Mucosa of rectum (tissue), 2 donors: ENCODE measurements around the gene BANP.

Source experiments
- H3K27ac ChIP-seq, 2 donors: one replicate each; pipeline ENCODE4 v1.7.0; 2013; ENCODE audit warnings: inconsistent platforms in 2 of 2, low read depth in 2 of 2, low read length in 2 of 2
- H3K27me3 ChIP-seq, 2 donors: one replicate each; pipeline ENCODE4 v1.7.0; 2013; ENCODE audit warnings: low read length in 2 of 2; ENCODE audit not compliant: control insufficient read depth in 2 of 2, insufficient read depth in 2 of 2
- H3K36me3 ChIP-seq, 2 donors: one replicate each; pipeline ENCODE4 v1.7.0; 2013; ENCODE audit warnings: low read length in 2 of 2; ENCODE audit not compliant: control insufficient read depth in 2 of 2, insufficient read depth in 2 of 2
- H3K4me1 ChIP-seq, 2 donors: one replicate each; pipeline ENCODE4 v1.7.0; 2013; ENCODE audit warnings: low read length in 2 of 2, mild to moderate bottlenecking in 1 of 2; ENCODE audit not compliant: control insufficient read depth in 2 of 2, insufficient read depth in 2 of 2
- H3K4me3 ChIP-seq, 2 donors: one replicate each; pipeline ENCODE4 v1.7.0; 2013; ENCODE audit warnings: low read length in 2 of 2
- H3K9ac ChIP-seq, 2 donors: one replicate each; pipeline ENCODE4 v1.7.0; 2013; ENCODE audit warnings: low read length in 2 of 2, low read depth in 1 of 2, mild to moderate bottlenecking in 1 of 2
- H3K9me3 ChIP-seq, 2 donors: one replicate each; pipeline ENCODE4 v1.7.0; 2013; ENCODE audit warnings: low read length in 2 of 2; ENCODE audit not compliant: control insufficient read depth in 2 of 2
- donor health status: healthy.
- donor health status: Normal muscosa, but diverticular disease.

BANP gene

GRCh38 chr16:88057656-88058055, 106.4 kb downstream of the BANP start:
- no peaks in the 10 kb centered on the region for H3K4me1 ChIP-seq
- peaks cover 4 to 26% of the 10 kb centered on the region in 2 donors for H3K36me3 ChIP-seq
- H3K9me3 ChIP-seq = no peaks in the 10 kb centered on the region
- H3K4me3 ChIP-seq = no peak overlapping the region
- H3K9ac ChIP-seq = no peak overlapping the region
- H3K27ac ChIP-seq = no peak overlapping the region
- H3K27me3 ChIP-seq = no peaks in the 10 kb centered on the region

- peaks cover 2 to 28% of the 10 kb centered on the region in 2 donors for H3K36me3 ChIP-seq
- H3K9ac ChIP-seq = no peak overlapping the region
- no peak overlapping the region for H3K27ac ChIP-seq
These were observed 106.9 kb downstream of the BANP start for GRCh38 chr16:88058136-88058535.

GRCh38 chr16:88058817-88059216, 107.6 kb downstream of the BANP start:
- no peak overlapping the region for H3K4me3 ChIP-seq
- H3K27me3 ChIP-seq = no peaks in the 10 kb centered on the region
- H3K9me3 ChIP-seq = no peaks in the 10 kb centered on the region
- no peaks in the 10 kb centered on the region for H3K4me1 ChIP-seq
- H3K36me3 ChIP-seq = peaks cover 2 to 33% of the 10 kb centered on the region in 2 donors
- H3K27ac ChIP-seq = no peak overlapping the region
- H3K9ac ChIP-seq = no peak overlapping the region

More at GRCh38 chr16:88058136-88058535, 106.9 kb downstream of the BANP start:
- H3K9me3 ChIP-seq = no peaks in the 10 kb centered on the region
- H3K27me3 ChIP-seq = no peaks in the 10 kb centered on the region
- no peak overlapping the region for H3K4me3 ChIP-seq
- no peaks in the 10 kb centered on the region for H3K4me1 ChIP-seq

- H3K4me1 ChIP-seq = no peaks in the 10 kb centered on the region
- H3K27me3 ChIP-seq = no peaks in the 10 kb centered on the region
- no peak overlapping the region for H3K4me3 ChIP-seq
- H3K36me3 ChIP-seq = peaks cover 2 to 37% of the 10 kb centered on the region in 2 donors
- no peaks in the 10 kb centered on the region for H3K9me3 ChIP-seq
- no peak overlapping the region for H3K27ac ChIP-seq
- no peak overlapping the region for H3K9ac ChIP-seq
These were observed 108.6 kb downstream of the BANP start for GRCh38 chr16:88059701-88060386.

- H3K9me3 ChIP-seq = no peaks in the 10 kb centered on the region
- no peaks in the 10 kb centered on the region for H3K27me3 ChIP-seq
- H3K9ac ChIP-seq = no peak overlapping the region
- H3K4me1 ChIP-seq = no peaks in the 10 kb centered on the region
- peaks cover 2 to 36% of the 10 kb centered on the region in 2 donors for H3K36me3 ChIP-seq
- H3K27ac ChIP-seq = no peak overlapping the region
- no peak overlapping the region for H3K4me3 ChIP-seq
These were observed 109.4 kb downstream of the BANP start for GRCh38 chr16:88060524-88061219.

- H3K27ac ChIP-seq = no peak overlapping the region
- H3K4me1 ChIP-seq = no peaks in the 10 kb centered on the region
- peaks cover 2 to 36% of the 10 kb centered on the region in 2 donors for H3K36me3 ChIP-seq
These were observed 110.3 kb downstream of the BANP start for GRCh38 chr16:88061346-88062110.

GRCh38 chr16:88062341-88063210, 111.3 kb downstream of the BANP start:
- Histone ChIP-seq H3K36me3 (peaks cover 2 to 36% of the 10 kb centered on the region in 2 donors), H3K27me3 (no peaks in the 10 kb centered on the region), H3K9ac (no peak overlapping the region), H3K27ac (no peak overlapping the region), H3K9me3 (no peaks in the 10 kb centered on the region), H3K4me1 (no peaks in the 10 kb centered on the region), H3K4me3 (no peak overlapping the region)

More at GRCh38 chr16:88061346-88062110, 110.3 kb downstream of the BANP start:
- H3K9ac ChIP-seq = no peak overlapping the region
- H3K9me3 ChIP-seq = no peaks in the 10 kb centered on the region
- no peak overlapping the region for H3K4me3 ChIP-seq
- H3K27me3 ChIP-seq = no peaks in the 10 kb centered on the region

- H3K27me3 ChIP-seq = no peaks in the 10 kb centered on the region
- H3K9me3 ChIP-seq = no peaks in the 10 kb centered on the region
- H3K27ac ChIP-seq = no peak overlapping the region
- H3K9ac ChIP-seq = no peak overlapping the region
- no peaks in the 10 kb centered on the region for H3K4me1 ChIP-seq
- H3K36me3 ChIP-seq = peaks cover 2 to 36% of the 10 kb centered on the region in 2 donors
- H3K4me3 ChIP-seq = no peak overlapping the region
These were observed 112.1 kb downstream of the BANP start for GRCh38 chr16:88063211-88063773.

GRCh38 chr16:88064011-88064888, 113.0 kb downstream of the BANP start:
- H3K4me1 ChIP-seq = no peaks in the 10 kb centered on the region
- H3K4me3 ChIP-seq = no peak overlapping the region
- no peaks in the 10 kb centered on the region for H3K27me3 ChIP-seq
- H3K9me3 ChIP-seq = no peaks in the 10 kb centered on the region
- peaks cover 2 to 36% of the 10 kb centered on the region in 2 donors for H3K36me3 ChIP-seq
- H3K9ac ChIP-seq = no peak overlapping the region
- H3K27ac ChIP-seq = no peak overlapping the region
